Ovary (tissue), 9 donors: Measurements from ENCODE around the gene INTS6. TPM values are rescaled to one million over a fixed set of nuclear protein-coding genes. Genes with fewer than 3 reads are reported as not detected.

Experiments
- DNase-seq, 5 donors: peaks; one replicate each; pipeline ENCODE4 v3.0.0-alpha.2; 2019 to 2020
- H3K27ac ChIP-seq, 2 donors: fragments of 200-600 bp; one replicate each; pipeline versions ENCODE4 v1.5.1 to v1.8.0; 2019 to 2022
- H3K27me3 ChIP-seq: fragments of 200-600 bp; one replicate; pipeline ENCODE4 v1.8.0; 2022
- H3K36me3 ChIP-seq: fragments of 200-600 bp; sonication (generic); one replicate; pipeline ENCODE4 v1.5.1; 2019
- H3K4me1 ChIP-seq: one replicate; pipeline ENCODE4 v1.8.1; 2013; ENCODE audit warnings: mild to moderate bottlenecking, moderate library complexity; ENCODE audit not compliant: insufficient read depth
- H3K4me3 ChIP-seq: fragments of 200-600 bp; sonication (generic); one replicate; pipeline ENCODE4 v1.5.1; 2017
- H3K9me3 ChIP-seq, 2 donors: fragments of 200-600 bp in 1 of 2; sonication (generic) in 1 of 2; one replicate each; pipeline versions ENCODE4 v1.5.1 to v1.8.1; 2013 to 2019; ENCODE audit warnings: mild to moderate bottlenecking in 1 of 2, moderate library complexity in 1 of 2
- EP300 ChIP-seq: sonication (generic); formaldehyde crosslinking; IDR thresholded peaks from one replicate; pipeline ENCODE4 v1.6.1; 2017; ENCODE audit warnings: antibody characterized with exemption
- POLR2A ChIP-seq: fragments of 450-650 bp; IDR thresholded peaks from one replicate; pipeline ENCODE4 v1.6.1; 2017; ENCODE audit warnings: antibody characterized with exemption, mild to moderate bottlenecking, moderate library complexity
- WGBS, 3 donors: extraction: QIAGEN DNeasy Blood & Tissue Kit in 1 of 3; methylation state at CpG; one replicate each; pipeline versions ENCODE4 v1.1.5 to v1.1.7; 2013 to 2017; 5-methylcytosine and 5-hydroxymethylcytosine counted together
- intact Hi-C, 4 donors: fragments of 100-400 bp; cut with DNase I; formaldehyde crosslinking; loops; one replicate each; pipeline versions ENCODE4 v1.11.0 to v1.15.1; 2022 to 2023
- polyA plus RNA-seq, 2 donors: library from polyadenylated mRNA; stranded (reverse); fragments of 200-250 nt in 1 of 2; fragments of 350-450 nt in 1 of 2; fragmentation: Illumina TruSeq in 1 of 2; extraction: RNeasy Lipid Tissue Mini Kit (QIAGEN cat#74804) in 1 of 2; gene quantifications; one replicate each; pipeline ENCODE4 v1.2.3, GENCODE V29; 2013 to 2014
- total RNA-seq, 7 donors: library from RNA; depleted of rRNA in 2 of 7; stranded (reverse); fragments of >200 nt in 2 of 7; fragmentation: NEBNext Ultra II Directional in 3 of 7; extraction: Animal tissue kit (Norgen Biotek cat#: 25700) in 3 of 7; gene quantifications; one replicate each; pipeline versions ENCODE4 v1.1.0 to v1.2.4, GENCODE V29; 2016 to 2023
- TF ChIP-seq, protein P1 (sequence below), 3 donors: fragments of 450-650 bp in 2 of 3; fragments of 200-600 bp in 1 of 3; IDR thresholded peaks; one replicate each; pipeline versions ENCODE4 v1.5.1 to v1.8.0; 2016 to 2022; ENCODE audit warnings: antibody characterized with exemption in 3 of 3, mild to moderate bottlenecking in 1 of 3
- donor health status: DM: no; HTN: no; CAD: no; lungs with moderate emphysema.
- donor health status: DM: no; HTN: no; CAD: no.
- donor health status: Bipolar disorder and iron deficiency.
- donor health status: DM: yes; HTN: yes; CAD: no.
- donor health status: DM: no; HTN: no; CAD: no.
- donor health status: DM: yes; HTN: yes; CAD: no.

Gene INTS6
- total and polyA plus RNA-seq, 9 donors = 11.2 to 38.9 (median 29.2) TPM

DNA sequence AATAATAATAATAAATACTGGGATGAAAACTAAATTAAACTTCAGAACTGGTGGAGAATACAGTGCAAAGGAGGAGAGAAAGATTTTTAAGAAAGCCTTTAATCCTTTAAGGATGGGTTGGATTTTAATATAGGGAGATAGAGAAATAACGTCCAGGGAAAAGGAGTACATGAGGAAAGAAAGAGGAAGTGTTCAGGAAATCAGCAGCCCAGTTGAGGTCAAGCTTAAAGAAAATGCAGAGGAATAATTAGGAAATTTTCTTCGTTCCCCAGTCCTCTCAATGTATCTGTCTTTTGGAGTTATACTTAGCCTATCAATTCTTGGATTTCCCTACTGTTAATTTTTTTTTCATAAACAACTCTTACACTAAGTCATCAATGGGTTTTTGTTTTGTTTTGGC, 47.7 kb downstream of the INTS6 start:
- intact Hi-C loops = no loop called here
- TF ChIP-seq, protein P1, sequence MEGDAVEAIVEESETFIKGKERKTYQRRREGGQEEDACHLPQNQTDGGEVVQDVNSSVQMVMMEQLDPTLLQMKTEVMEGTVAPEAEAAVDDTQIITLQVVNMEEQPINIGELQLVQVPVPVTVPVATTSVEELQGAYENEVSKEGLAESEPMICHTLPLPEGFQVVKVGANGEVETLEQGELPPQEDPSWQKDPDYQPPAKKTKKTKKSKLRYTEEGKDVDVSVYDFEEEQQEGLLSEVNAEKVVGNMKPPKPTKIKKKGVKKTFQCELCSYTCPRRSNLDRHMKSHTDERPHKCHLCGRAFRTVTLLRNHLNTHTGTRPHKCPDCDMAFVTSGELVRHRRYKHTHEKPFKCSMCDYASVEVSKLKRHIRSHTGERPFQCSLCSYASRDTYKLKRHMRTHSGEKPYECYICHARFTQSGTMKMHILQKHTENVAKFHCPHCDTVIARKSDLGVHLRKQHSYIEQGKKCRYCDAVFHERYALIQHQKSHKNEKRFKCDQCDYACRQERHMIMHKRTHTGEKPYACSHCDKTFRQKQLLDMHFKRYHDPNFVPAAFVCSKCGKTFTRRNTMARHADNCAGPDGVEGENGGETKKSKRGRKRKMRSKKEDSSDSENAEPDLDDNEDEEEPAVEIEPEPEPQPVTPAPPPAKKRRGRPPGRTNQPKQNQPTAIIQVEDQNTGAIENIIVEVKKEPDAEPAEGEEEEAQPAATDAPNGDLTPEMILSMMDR (IDR thresholded peaks at IDR 0.05) = no peak
- TF ChIP-seq EP300 = no peak
- TF ChIP-seq POLR2A = no peak
- DNase-seq = no peak
- no peaks in the 10 kb centered on the region for H3K36me3 ChIP-seq
- no peaks in the 10 kb centered on the region for H3K27me3 ChIP-seq
- no peak overlapping the region for H3K4me3 ChIP-seq
- 78 to 81% (median 81%) methylated on average over 2 of the region's 2 CpGs for WGBS, 3 donors
- H3K9me3 ChIP-seq = no peaks in the 10 kb centered on the region
- no peak overlapping the region for H3K27ac ChIP-seq
- H3K4me1 ChIP-seq = peaks cover 4% of the 10 kb centered on the region

DNA sequence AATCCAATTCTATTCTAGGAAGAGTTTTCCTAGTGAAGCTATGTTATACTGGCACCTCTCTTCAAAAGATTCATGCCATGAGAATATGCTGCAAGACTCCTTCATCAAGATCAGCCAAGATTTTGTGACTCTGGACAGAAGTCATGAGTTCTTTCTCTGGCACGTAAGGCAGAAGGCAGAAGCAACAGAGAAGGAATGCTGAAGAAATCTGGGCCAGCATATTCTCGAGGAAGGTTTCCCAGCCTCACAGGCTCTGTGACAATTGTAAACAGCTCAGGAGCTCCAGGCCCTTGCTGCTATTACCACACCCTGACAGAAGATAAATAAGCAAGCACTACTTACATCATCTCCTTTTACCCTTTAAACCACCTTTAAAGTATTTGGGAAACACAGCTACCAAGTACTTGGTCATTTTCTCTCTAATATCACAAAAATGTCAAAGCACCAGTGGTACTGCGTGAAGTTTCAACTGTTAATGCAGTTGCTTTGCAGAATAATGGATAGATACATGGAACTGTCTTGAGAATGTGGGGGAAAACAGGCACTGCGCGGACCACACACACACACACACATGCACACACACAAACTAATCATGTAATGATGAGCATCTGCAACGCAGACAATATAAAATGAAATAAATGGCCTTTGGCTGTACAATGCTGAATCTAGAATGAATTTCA, 55.4 kb downstream of the INTS6 start:
- Histone ChIP-seq H3K36me3 (no peaks in the 10 kb centered on the region), H3K4me3 (no peak overlapping the region), H3K27ac (no peak overlapping the region), H3K9me3 (no peaks in the 10 kb centered on the region), H3K27me3 (no peaks in the 10 kb centered on the region), H3K4me1 (no peaks in the 10 kb centered on the region)
- DNase-seq = no peak
- TF ChIP-seq EP300 = no peak
- TF ChIP-seq POLR2A = no peak
- TF ChIP-seq, protein P1 (IDR thresholded peaks at IDR 0.05) = no peak
- 69 to 82% (median 73%) methylated on average over 6 of the region's 6 CpGs for WGBS, 3 donors
- intact Hi-C loops = no loop called here

DNA sequence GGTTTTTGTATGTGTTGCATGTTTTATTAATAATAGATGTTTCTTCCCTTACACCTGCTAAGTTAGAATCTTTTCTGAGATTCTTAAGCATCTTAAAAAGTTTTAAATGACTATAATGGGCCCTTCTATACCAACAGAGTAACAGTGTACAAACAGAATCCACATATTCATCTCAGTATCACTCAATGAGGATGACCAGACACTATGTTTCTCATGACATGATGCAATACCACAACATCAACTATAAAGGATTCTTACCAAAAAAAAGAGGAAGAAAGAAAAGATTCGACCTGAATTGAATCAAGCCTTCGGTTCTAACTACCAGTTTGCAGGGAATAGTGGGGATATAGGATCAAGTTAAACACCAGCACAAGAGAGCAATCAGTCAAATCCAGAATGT, 56.5 kb downstream of the INTS6 start:
- no peaks in the 10 kb centered on the region for H3K9me3 ChIP-seq
- H3K36me3 ChIP-seq = no peaks in the 10 kb centered on the region
- H3K4me1 ChIP-seq = no peaks in the 10 kb centered on the region
- TF ChIP-seq POLR2A = no peak
- no peak for TF ChIP-seq EP300
- TF ChIP-seq, protein P1 (IDR thresholded peaks at IDR 0.05) = no peak
- H3K27me3 ChIP-seq = no peaks in the 10 kb centered on the region
- intact Hi-C loops = no loop called here
- no peak for DNase-seq
- H3K27ac ChIP-seq = no peak overlapping the region
- WGBS, 3 donors = 84 to 89% (median 87%) methylated on average over 2 of the region's 2 CpGs
- H3K4me3 ChIP-seq = no peak overlapping the region

DNA sequence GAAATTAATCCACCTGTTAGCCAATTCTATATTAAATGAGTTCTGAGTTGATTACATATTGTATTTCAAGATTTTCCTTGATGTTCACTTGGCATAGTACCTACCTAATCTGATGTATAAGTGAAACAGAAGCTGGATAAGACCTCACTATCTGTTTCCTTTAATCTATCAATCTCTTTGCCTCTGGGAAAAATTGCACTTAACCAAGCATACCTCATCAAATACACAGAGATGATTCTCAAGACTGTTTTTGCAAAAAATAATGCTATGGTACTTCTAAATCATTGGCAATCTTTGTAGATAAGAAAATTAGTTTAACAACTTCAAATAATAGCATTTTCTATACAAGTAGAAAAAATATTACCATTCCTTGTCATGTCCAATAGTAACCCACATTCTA, 58.1 kb downstream of the INTS6 start:
- H3K9me3 ChIP-seq = no peaks in the 10 kb centered on the region
- no peaks in the 10 kb centered on the region for H3K36me3 ChIP-seq
- H3K4me3 ChIP-seq = no peak overlapping the region
- intact Hi-C loops = no loop called here
- H3K27ac ChIP-seq = no peak overlapping the region
- no peak for DNase-seq
- no peaks in the 10 kb centered on the region for H3K4me1 ChIP-seq
- no peaks in the 10 kb centered on the region for H3K27me3 ChIP-seq
- TF ChIP-seq EP300 = no peak

DNA sequence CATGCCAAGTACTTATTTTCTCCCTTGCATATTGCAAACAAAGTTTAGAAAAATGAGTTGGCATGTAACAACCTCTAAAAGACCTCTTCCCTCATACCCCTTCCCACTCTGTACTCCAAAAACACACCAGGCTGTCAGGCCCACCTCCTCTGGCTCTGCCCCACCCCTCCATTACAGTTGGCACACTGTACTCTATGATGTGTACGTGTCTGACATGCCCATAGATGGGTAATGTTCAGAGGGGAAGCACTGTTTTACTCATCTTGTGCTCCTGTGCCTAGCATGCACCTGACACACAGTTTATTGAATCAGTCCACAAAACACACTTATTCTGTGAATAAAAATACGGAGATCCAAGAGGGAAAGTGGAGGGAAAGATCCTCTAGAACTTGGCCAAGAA, 67.7 kb downstream of the INTS6 start:
- intact Hi-C loops = no loop called here
- TF ChIP-seq POLR2A = no peak
- no peak for TF ChIP-seq EP300
- TF ChIP-seq, protein P1 (IDR thresholded peaks at IDR 0.05) = no peak
- WGBS, 3 donors = 96 to 100% (median 97%) methylated on average over 2 of the region's 2 CpGs

More for the DNA sequence above, 67.7 kb downstream of the INTS6 start:
- H3K27ac ChIP-seq = no peak overlapping the region
- H3K9me3 ChIP-seq = no peaks in the 10 kb centered on the region
- H3K27me3 ChIP-seq = no peaks in the 10 kb centered on the region
- no peaks in the 10 kb centered on the region for H3K36me3 ChIP-seq
- no peak overlapping the region for H3K4me3 ChIP-seq
- no peaks in the 10 kb centered on the region for H3K4me1 ChIP-seq
- DNase-seq = no peak
